A673 (cell line): ENCODE results near the gene TOR3A.

Experiments used
- CTCF ChIP-seq: fragments of 300-800, 200-600 bp; sonication (generic); conservative IDR thresholded peaks from 2 replicates; pipeline ENCODE4 v1.5.1; 2017; ENCODE audit warnings: low read depth, mild to moderate bottlenecking, antibody characterized with exemption, low read length, moderate library complexity, mixed read lengths
- EZH2 ChIP-seq: fragments of 200-600 bp; sonication (generic); IDR thresholded peaks from 2 replicates; pipeline ENCODE4 v1.6.1; 2017; ENCODE audit warnings: borderline replicate concordance, low read depth, mild to moderate bottlenecking, mixed read lengths, antibody characterized with exemption, low read length; ENCODE audit not compliant: poor library complexity, severe bottlenecking

GRCh38 chr1:179108644-179109043 lies 26.8 kb downstream of the TOR3A start:
- TF ChIP-seq CTCF (no peak), EZH2 (no peak)
